SW 1271 (cell line): ENCODE results near the gene RPS6KA2.

Experiments
- DNase-seq, 2 experiments: peaks; one replicate each; lab custom pipeline; 2025; lab: John Stamatoyannopoulos, UW

RPS6KA2 gene

DNA sequence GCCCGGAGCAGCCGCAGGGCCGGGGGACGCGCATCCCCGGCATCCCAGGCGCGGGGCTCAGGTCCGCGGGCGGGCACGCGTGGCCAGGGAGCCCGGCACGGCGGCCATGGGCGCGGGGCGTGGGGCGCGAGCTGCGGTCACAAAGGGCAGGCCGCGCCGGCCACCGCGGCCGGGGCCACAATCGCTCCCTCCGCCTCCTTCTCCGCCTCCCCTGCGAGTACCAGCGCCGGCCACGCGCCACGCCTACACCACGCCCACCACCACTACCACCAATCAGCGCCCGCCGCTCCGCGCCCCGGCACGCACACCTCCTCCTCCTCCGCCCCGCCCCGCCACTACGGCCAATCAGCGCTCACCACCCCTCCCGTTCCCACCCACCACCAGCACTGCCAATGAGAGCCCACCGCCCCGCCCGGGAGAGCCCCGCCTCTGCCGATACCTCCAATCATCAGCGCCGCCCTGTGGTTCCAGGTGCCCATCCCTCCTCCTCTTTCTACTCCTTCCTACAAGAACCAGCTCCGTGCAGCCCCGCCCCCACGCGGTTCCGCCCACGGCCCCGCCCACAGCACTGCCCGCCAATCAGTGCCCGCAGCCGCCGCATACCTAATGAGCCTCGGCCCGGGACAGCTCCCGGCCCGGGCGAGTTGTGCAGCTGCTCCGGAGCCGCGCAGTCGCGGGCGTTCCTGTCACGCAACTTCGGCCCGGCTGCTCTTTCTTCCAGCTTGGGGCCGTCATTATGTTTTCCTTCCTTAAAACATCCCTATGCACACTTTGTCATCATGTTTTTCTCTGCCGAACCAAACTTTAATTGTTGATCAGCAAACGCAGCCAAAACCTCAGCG lies at the start of gene RPS6KA2:
Gene RPS6KA2, minus strand, starts transcription at position 219 of the 842 bp plus-strand sequence. CDS start 232 bp downstream, outside the sequence.
- peak; percentile 89 to 98 for DNase-seq

DNA sequence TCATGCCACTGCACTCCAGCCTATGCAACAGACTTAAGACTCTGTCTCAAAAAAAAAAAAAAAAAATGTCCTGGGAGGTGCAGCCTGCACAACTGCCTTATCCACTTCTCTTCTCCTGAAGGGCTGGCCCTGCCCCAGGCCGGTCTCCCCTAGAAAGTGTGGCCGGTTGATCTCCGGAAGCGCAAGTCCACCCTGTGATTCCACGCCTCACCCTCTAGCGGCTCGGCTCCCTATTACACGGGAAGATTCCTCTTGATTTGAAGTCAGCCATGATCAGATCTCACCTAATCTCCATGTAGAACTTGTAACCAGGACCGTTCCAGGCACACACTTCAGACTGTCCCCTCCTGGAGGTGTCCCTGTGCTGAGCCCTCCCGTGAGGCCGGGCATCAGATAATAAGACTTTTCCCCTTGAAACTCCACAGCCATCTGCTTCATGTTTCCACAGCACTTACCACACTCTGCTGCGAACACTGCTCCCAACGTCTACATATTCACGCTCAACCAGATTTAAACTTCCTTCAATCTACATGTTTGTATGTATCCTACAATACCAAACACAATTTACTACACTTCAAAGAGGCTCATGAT lies 49.3 kb upstream of the RPS6KA2 start:
- no peak for DNase-seq

DNA sequence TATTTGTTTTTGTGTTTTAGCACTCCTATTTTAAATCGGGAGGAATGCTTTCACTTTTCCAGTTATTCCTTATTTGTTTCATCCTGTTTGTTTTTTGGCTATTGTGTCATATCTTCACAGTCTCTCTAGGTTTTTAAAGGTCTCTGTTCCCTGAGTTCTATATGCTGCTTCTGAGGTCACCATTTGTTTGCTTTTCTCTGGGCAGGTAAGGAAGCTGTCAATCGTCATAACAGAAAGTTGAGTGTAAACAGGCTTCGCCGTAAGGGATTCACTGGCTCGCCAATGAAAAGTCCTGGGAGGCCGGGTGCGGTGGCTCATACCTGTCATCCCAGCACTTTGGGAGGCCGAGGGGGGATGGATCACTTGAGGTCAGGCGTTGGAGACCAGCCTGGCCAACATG lies 48.7 kb upstream of the RPS6KA2 start:
- DNase-seq, result no peak

DNA sequence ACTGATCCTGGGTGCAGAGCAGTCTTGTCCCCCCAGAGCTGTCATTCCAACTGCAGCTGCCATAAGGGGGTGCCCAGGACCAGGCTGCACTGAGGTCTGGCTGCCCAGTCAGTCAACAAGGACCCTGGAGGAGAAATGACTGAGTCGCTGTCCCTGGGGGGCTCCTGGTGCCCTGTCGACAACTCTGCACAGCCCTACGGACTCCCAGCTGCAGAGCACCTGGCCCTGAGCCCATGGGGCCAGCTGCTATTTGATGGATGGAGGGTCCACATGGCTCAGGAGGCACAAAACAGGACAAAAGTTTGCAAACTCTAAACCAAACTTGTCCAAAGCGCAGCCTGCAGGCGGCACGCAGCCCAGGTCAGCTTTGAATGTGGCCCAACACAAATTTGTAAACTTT lies 46.3 kb upstream of the RPS6KA2 start:
- DNase-seq, result no peak

DNA sequence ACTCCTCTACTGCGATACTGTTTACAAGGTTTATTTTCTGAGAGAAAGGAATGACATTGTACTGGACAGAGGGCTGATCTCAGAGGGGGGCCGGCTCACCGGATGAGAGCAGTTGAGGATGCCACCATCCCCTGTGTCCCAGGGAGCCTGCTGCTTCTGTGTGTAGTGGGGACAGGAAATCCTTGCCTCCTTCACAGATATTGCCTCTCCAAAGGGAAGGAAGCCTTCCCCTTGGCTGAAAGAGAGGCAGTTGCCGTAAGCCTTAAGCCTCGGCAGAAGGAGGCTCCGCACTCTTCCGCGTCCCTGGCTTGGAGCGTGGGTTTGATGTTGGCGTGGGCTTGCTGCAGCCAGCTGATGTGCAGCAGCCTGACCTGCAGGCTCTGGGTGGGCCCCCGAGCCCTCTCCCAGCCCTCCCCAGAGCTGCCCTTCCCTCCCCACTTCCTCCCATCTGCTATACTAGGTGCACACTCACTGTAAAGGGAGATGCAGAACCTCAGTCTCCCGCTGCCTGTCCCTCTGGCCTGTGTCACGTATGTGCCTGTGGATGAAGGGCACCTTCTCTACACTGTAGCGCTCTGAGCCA lies 45.7 kb upstream of the RPS6KA2 start:
- no peak for DNase-seq

DNA sequence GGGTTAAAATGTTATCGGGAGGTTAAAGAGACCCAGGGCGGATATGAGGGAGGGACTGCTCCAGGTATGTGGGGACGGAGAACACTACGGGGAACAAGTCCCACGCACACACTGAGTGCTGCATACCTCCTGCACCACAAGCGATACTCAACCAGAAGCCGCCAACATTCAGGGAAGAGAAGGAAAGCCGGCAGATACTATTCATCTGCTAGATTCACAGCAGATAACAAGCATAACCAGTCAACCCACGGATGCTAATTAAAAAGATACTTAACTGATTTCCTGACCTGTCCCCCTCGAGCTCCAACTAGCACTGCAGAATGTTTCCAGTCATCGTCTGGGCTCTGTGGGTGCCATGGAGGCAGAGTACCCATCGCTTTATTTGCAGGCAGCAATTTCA lies 45.1 kb upstream of the RPS6KA2 start:
- DNase-seq, result no peak

DNA sequence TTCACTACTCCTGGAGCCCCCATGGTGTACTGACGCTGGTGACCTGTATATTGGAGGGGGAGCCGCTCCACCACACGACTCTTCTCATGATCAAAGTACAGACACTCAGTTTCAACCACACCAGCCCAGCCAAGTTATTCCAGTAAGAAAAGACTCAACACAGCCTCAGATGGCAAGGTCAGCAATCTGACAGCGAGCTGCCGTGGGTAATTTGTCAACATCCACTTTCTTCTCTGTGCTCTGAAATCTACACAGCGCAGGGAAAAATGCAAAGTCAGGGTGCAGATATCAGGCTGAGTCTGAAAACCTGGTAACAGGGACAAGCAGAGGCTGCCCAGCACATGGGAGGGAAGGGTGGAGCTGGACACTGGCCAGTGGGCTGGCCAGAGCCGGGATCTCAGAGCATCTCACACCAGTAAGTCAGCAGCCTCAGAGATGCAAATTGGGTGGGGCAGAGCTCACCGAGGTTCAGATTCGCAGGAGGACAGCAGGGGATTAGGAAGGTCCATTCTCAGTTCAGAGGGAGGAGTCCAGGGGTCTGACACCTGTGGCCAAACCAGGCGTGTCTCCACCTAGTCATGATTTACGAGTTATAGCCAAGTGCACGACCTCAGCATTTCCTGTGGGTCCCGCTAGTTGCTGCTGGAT lies 44.5 kb upstream of the RPS6KA2 start:
- DNase-seq, result no peak

DNA sequence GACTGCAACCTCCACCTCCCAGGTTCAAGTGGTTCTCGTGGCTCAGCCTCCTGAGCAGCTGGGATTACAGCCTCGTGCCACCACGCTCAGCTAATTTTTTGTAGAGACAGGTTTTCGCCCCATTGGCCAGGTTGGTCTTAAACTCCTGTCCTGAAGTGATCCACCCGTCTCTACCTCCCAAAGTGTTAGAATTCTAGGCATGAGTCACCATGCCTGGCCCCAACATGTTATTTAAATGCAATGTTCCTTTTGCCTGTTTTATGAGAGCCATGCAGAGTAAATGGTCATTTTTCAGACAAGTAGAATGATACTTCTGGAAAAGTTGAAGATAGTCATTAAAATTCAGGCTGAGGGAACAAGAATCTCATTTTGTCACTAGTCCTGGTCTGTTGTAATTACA lies 43.8 kb upstream of the RPS6KA2 start:
- DNase-seq, result no peak

DNA sequence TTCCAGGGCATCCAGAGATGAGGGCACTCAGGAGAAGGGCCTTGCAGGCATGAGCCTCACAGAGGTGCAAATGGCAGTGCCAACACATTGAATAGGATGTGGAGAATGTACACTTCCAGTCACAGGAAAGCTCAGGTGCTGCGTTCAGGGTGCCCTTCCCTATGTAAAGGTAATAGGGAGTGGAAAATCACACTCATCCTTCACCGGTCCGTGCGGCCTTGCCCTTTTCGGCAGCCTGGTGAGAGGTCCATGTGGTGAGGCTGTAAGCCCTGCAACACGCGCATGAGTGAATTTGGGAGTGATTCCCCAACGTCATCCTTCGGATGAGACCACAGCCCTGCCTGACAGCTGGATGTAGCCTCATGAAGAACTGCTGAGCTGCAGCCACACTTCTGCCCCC lies 43.0 kb upstream of the RPS6KA2 start:
- DNase-seq, result no peak

DNA sequence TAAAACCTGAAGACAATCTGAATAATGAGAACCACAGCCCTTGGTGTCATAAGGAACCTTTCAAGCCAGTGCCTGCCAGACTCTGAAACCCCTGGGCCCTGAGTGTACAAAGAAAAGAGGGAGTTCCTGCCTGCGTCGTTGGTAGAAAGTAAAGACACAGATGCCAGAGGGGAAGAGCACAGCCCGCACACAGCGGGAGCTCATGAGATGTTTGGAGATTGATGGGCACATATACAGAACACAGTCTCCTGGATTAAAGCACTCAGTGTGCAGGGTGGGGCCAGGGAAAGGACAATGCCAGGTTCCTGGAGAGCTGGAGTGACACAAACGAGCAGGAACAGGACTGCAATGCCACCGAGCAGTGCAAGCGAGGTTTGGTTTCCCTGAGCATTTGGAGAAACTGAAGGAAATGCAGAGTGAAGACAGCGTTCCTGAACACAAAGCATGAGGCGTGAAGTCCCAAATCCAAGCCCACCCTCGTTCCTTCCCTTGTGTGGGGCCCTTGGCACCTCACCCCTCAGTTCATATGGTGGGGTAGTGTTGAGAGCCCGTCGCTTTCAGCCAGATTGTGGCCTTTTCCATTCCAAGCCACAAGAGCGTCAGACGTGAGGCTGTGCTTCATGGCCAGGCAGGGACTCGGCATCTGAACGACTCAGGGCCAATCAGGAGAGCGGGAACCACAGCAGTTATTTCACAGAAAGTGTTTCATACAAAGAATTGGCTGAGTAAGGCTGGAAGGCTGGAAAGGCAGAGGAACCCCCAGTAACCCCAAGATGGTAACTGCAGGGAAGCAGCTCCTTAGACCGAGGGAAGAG lies 41.0 kb upstream of the RPS6KA2 start:
- DNase-seq, result no peak

DNA sequence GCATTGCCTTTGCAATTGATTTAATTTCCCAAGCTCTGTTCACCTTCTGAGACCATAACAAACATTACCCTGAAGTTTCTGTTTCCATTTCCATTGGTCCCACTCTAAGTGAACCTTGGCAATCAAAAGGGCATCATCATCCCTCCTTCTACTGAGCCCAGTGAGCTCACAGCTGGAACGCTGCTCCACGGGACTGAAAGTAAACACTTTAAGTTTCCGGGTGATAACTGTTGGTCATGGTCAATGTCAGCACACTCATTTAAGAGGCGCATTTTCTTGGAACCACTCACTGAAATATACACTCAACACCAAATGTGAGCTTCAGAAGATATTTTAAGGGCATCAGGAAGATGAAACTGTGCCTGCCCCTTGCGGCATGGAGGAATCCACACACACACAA lies 37.1 kb upstream of the RPS6KA2 start:
- DNase-seq, result no peak

DNA sequence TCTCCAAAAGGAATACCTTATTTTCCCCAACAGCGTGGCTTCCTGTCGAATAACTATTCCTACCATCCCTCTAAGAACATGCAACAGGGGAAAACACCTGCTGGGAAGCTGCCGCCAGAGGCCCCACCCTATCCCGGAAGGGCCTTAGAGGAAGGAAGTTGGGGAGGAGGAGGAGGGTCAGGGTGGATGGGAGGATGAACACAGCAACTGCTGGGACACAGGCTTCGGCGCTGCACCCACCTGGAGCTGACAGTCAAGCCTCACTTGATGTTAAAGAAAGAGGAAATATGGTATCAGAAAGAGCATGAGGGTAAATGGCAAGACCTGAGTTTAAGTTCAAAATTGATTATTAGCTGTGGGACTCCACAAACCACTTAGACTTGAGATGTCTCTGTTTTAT lies 36.5 kb upstream of the RPS6KA2 start:
- no peak for DNase-seq

DNA sequence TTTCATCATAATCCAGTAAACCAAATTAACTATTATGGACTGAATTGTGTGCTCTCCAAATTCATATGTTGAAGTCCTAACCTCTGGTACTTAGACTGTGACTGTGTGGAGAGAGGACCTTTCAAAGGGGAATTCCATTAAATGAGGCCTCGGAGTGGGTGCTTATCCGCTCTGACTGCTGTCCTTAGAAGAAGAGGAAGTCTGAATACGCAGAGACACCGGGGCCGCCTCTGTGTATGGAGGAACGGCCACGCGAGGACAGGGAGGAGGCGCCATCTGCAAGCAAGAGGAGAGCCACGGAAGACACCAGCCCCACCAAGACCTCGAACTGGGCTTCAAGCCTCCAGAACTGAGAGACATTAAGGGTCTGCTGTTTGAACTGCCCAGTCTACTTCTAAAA lies 35.6 kb upstream of the RPS6KA2 start:
- no peak for DNase-seq

DNA sequence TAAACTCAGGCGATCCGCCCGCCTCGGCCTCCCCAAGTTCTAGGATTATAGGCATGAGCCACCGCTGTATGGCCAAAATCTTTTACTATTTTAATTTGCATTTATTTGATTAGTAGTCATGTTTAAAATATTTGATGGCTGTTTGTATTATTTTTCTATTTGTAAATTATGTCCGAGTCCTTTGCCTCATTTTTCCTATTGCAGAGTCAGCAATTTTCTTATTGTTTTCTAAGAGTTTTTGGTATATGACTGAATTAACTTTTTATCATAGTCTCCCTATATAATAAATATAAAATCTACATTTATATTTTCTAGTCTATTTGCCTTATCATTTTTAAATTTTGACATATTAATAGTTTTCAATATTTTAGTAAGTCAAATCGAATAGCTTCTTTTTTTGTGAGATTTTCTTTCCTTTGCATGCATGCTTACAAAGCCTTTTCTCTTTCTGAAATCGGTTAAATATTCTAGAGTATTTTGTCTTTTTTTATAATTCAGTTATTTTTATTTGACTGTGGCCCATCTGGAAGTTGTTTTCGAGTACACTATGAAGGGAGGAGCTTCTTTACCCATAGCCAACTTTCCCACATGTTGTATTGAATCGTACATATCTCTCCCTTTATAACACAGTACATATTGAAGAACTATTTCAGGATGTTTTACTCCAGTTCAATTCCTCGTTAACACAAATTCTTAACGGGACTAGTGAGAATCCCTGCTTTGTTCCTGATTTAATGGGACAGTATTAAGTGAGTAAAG lies 34.5 kb upstream of the RPS6KA2 start:
- DNase-seq, result no peak

DNA sequence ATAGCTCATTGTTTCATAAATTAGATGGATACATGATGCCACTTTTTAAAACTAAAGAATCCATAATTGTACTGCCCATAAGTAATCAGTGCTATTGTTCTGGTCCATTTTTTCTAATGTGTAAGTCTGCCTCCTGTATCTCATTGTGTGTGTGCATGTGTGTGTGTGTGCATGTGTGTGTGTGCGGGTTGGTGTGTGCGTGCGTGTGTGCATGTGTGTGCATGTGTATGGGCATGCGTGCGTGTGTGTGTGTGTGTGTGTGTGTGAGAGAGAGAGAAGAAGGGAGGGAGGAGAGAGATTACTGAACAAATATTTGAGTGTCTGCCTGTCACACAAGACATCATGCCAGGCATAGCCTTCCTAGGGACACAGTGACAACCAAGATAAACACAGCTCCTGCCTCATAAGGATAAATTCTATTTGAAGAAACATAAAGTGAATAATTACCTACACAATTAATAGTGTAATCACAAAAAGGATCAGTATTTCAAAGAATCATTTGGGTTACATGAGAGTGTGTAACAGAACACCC lies 33.2 kb upstream of the RPS6KA2 start:
- DNase-seq, result no peak

DNA sequence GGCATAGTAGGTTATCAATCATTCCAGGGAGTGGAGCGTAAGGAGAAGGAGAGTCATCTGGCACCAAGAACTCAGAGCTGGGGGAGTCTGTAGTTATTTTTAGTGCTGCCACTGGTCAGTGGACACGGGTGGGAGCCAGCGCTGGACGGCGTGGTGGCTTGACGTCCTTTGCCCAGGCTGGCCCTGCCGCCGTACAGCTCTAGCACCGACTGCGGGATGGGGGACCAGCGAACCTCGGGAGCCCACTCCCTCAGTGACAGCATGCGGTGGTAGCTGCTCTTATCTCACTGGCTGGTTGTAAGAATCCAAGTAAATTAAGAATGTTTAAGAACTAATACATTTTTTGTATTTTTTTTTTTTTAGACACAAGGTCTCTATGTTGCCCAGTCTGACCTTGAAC lies 32.5 kb upstream of the RPS6KA2 start:
- DNase-seq, result no peak

DNA sequence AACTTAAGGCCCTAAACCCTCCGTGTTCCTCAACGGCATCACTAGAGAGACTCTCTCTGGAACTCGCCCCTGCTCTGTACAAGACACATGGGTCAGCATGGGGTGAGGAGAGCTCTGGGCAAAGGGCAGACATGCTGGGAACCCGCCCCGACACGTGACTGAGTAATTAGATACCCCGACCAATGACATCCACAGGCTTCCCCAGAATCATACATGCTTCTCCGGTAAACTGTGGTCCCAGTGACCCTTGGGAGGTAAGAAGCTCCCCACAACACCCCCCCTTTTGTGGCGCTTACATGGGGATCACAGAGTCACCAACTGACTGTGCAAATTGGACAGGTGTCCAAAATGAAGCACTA lies 31.7 kb upstream of the RPS6KA2 start:
- no peak for DNase-seq

DNA sequence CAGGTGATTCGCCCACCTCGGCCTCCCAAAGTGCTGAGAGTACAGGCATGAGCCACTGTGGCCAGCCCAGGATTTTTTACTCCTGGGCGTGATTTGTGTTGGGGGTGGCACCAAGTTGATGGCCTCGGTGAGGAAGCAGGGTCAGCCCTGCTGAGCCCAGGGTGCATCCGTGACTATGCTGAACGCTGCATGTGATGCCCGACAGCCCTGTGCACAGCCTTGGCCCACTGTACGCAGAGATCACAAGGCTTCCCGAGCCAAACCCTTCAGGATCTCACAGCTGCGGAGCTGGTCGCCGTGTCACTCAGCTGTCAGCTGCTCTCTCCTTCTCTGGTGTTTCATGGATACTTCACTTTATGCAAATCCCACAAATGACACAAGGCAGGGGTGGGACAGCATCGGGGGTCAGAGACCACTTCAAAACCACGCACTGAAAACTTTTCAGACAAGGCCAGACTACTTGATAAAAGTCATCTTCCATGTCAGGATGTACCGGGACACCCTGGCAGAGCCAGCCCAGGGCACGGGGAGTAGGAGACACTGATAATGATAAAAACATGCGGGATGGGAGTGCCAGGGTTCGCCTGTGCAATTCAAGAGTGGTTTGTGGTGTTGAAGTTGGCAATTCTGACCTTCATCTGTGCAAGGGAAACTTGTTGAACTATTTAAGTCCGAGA lies 31.2 kb upstream of the RPS6KA2 start:
- DNase-seq, result no peak

DNA sequence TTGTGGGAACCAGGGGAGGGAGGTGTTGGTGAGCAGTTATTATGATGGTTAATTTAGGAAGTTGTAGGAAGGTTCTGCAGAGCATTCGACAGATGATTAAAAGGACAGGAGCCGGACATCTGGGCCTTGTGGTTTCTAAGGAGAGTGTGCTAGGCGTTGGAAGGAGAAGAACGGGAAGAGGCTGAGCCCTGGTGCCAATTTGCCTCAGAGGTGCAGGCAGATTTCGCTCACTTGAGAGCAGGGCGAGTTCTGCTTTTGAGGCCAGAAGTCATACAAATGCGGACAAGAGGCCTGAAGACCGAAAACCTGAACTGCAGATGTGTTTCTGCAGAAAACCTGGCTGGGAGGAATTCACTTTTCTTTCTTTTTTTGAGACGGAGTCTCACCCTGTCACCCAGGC lies 30.5 kb upstream of the RPS6KA2 start:
- no peak for DNase-seq
